Bone marrow (tissue), 2 donors: ENCODE data around the gene MAST4.
A peak's percentile ranks its signal among the peaks of the same experiment; 100 is the strongest.
"Not testable (repeated sequence)": the region's sequence is repeated elsewhere in the genome, so short reads cannot be mapped to it uniquely, and the experiment has no call there.

Experiments used
- DNase-seq, 2 donors: peaks; one replicate each; lab custom pipeline; 2025; lab: John Stamatoyannopoulos, UW

The MAST4 gene

GRCh38 chr5:67123819-67124218 is 527.6 kb downstream of the MAST4 start:
- no peak for DNase-seq

GRCh38 chr5:67124556-67124955 is 528.4 kb downstream of the MAST4 start:
- no peak for DNase-seq

GRCh38 chr5:67127347-67127895 is 531.2 kb downstream of the MAST4 start:
- not testable (repeated sequence) for DNase-seq

GRCh38 chr5:67129768-67130167 is 533.6 kb downstream of the MAST4 start:
- DNase-seq = no peak

GRCh38 chr5:67133217-67133616 is 537.0 kb downstream of the MAST4 start:
- DNase-seq = no peak

GRCh38 chr5:67133776-67134175 is 537.6 kb downstream of the MAST4 start:
- no peak for DNase-seq

GRCh38 chr5:67135381-67135984 is 539.3 kb downstream of the MAST4 start:
- DNase-seq = no peak

- no peak for DNase-seq
Measured at GRCh38 chr5:67139030-67139429, 542.8 kb downstream of the MAST4 start.

- no peak for DNase-seq
Measured at GRCh38 chr5:67140413-67140812, 544.2 kb downstream of the MAST4 start.

- no peak for DNase-seq
Measured at GRCh38 chr5:67141644-67142043, 545.5 kb downstream of the MAST4 start.

- no peak for DNase-seq
Measured at GRCh38 chr5:67142816-67143215, 546.6 kb downstream of the MAST4 start.

GRCh38 chr5:67143549-67143948 is 547.4 kb downstream of the MAST4 start:
- no peak for DNase-seq

- no peak for DNase-seq
Measured at GRCh38 chr5:67144183-67144639, 548.0 kb downstream of the MAST4 start.

GRCh38 chr5:67146574-67146973 is 550.4 kb downstream of the MAST4 start:
- peak in 1 of 2 donors; percentile 13 for DNase-seq

GRCh38 chr5:67146981-67147380 is 550.8 kb downstream of the MAST4 start:
- DNase-seq = no peak

- no peak for DNase-seq
Measured at GRCh38 chr5:67147760-67148159, 551.6 kb downstream of the MAST4 start.

- no peak for DNase-seq
Measured at GRCh38 chr5:67149057-67149950, 553.1 kb downstream of the MAST4 start.

- no peak for DNase-seq
Measured at GRCh38 chr5:67149951-67150523, 553.8 kb downstream of the MAST4 start.

- DNase-seq = no peak
Measured at GRCh38 chr5:67152400-67152799, 556.2 kb downstream of the MAST4 start.

GRCh38 chr5:67153292-67153691 is 557.1 kb downstream of the MAST4 start:
- DNase-seq = no peak

- no peak for DNase-seq
Measured at GRCh38 chr5:67154556-67155206, 558.5 kb downstream of the MAST4 start.

GRCh38 chr5:67156976-67157583 is 560.9 kb downstream of the MAST4 start:
- DNase-seq = peak in 1 of 2 donors; percentile 25
